ENCODE measurements around the gene MYOG. TPM values are rescaled to one million over a fixed set of nuclear protein-coding genes. Genes with fewer than 3 reads are reported as not detected.

The MYOG gene
- total RNA-seq, 4 donors from 2014 or later: 21.4 to 146 (median 73.1) TPM

DNA sequence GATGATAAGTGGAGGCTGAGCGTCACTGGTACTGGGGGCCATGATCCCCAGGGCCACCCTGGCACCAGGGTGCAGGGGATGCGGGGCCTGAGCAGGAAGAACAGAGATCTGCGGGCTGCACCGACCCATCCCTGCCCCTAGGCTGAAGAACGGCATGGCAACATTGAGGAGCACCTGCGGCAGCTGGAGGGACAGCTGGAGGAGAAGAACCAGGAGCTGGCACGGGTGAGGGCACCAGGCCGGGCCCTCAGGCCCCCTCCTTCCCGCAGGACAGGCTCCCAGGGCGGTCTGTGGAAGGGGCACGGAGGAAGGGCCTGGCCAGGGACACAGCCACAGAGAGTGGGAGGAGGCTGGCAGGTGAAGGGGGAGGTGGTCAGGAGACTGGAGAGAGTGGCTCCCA lies 37.7 kb downstream of the MYOG start:
- no peak overlapping the region for H3K27ac ChIP-seq
- in situ Hi-C loops (cut with MboI; ENCODE audit: low sequenced_read_pairs in 4 of 4): no loop called here
- H3K27me3 ChIP-seq: no peaks in the 10 kb centered on the region
- TF ChIP-seq, protein P1, sequence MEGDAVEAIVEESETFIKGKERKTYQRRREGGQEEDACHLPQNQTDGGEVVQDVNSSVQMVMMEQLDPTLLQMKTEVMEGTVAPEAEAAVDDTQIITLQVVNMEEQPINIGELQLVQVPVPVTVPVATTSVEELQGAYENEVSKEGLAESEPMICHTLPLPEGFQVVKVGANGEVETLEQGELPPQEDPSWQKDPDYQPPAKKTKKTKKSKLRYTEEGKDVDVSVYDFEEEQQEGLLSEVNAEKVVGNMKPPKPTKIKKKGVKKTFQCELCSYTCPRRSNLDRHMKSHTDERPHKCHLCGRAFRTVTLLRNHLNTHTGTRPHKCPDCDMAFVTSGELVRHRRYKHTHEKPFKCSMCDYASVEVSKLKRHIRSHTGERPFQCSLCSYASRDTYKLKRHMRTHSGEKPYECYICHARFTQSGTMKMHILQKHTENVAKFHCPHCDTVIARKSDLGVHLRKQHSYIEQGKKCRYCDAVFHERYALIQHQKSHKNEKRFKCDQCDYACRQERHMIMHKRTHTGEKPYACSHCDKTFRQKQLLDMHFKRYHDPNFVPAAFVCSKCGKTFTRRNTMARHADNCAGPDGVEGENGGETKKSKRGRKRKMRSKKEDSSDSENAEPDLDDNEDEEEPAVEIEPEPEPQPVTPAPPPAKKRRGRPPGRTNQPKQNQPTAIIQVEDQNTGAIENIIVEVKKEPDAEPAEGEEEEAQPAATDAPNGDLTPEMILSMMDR (IDR thresholded peaks at IDR 0.05 in 4 of 5, conservative IDR thresholded peaks at IDR 0.05 in 1 of 5): no peak
- no peak for TF ChIP-seq POLR2A (IDR thresholded peaks at IDR 0.05)
- H3K9me3 ChIP-seq: no peaks in the 10 kb centered on the region
- no peak for DNase-seq
- no peak overlapping the region for H3K4me3 ChIP-seq
- intact Hi-C loops (cut with DNase I; ENCODE audit: low total_unique reads): no loop called here
- peaks cover 0 to 36% of the 10 kb centered on the region in 2 donors for H3K36me3 ChIP-seq
- peaks cover 0 to 9% of the 10 kb centered on the region in 2 donors for H3K4me1 ChIP-seq
- ATAC-seq: no peak

DNA sequence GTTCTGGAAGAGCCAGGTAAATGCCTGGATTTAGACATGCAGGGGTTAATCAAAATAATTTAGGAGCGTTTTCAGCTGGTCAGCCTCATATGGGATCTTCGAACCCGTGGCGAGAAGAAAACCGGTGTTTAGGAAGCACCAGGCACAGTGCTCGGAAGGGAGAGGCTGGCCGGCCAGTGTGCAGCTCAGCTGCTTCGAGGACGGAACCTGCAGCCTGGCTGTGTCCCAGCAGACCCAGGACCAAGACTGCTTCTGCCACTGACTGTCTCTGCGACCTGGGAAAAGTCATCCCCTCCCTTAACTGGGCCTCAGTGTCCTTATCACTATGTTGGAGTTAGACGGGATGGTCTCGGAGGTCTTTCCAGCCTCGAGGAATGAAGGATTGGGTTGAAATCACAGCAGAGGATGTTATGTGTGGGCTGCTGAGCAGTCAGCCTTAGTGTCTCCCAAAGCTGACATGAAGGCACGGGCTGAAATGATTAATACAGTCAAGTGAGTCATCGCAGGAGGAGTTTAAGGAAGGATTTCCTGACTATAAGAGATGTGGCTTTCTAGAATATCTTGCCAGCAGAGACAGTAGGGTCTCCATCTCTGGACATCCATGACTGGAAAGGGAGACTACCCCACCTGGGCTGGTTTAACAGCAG lies 38.7 kb downstream of the MYOG start:
- Histone ChIP-seq H3K36me3 (peaks cover 0 to 36% of the 10 kb centered on the region in 2 donors), H3K9me3 (no peaks in the 10 kb centered on the region), H3K4me3 (no peak overlapping the region), H3K27ac (no peak overlapping the region), H3K4me1 (peaks cover 2 to 9% of the 10 kb centered on the region in 2 donors), H3K27me3 (no peaks in the 10 kb centered on the region)
- in situ Hi-C loops (cut with MboI; ENCODE audit: low sequenced_read_pairs in 4 of 4): no loop called here
- no peak for TF ChIP-seq POLR2A (IDR thresholded peaks at IDR 0.05)
- TF ChIP-seq, protein P1 (IDR thresholded peaks at IDR 0.05 in 4 of 5, conservative IDR thresholded peaks at IDR 0.05 in 1 of 5): no peak
- no peak for ATAC-seq
- intact Hi-C loops (cut with DNase I; ENCODE audit: low total_unique reads): no loop called here
- DNase-seq: no peak

DNA sequence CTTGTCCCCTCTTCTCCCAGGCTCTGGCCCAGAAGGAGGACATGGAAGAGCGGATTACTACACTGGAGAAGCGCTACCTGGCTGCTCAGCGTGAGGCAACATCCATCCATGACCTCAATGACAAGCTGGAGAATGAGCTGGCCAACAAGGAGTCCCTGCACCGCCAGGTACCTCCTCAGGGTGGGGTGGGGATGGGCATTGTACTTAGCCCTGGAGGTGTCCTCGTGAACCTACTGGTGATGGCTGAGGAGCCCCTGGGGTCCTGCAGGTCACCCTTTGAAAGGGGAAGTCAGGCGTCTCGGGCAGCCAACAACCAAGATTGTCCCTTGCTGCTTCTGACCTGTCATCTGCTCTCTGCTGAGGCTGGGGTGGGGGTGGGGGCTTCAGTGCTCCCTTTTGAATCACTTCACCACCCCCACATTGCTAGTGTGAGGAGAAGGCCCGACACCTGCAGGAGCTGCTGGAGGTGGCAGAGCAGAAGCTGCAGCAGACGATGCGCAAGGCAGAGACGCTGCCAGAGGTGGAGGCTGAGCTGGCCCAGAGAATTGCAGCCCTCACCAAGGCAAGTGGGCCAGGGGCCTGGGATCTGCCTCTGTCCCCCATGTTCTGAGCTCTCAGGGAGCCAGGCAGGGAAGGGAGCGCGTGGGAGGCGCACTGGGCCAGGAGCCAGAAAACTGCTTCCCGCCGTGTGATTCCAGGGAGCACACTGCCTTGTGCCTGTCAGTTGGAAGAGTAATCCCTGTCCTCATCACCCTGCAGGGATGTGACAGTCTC lies 39.8 kb downstream of the MYOG start:
- peaks cover 0 to 36% of the 10 kb centered on the region in 2 donors for H3K36me3 ChIP-seq
- no peaks in the 10 kb centered on the region for H3K9me3 ChIP-seq
- H3K27ac ChIP-seq: no peak overlapping the region
- in situ Hi-C loops (cut with MboI; ENCODE audit: low sequenced_read_pairs in 4 of 4): no loop called here
- no peak for TF ChIP-seq POLR2A (IDR thresholded peaks at IDR 0.05)
- TF ChIP-seq, protein P1 (IDR thresholded peaks at IDR 0.05 in 4 of 5, conservative IDR thresholded peaks at IDR 0.05 in 1 of 5): no peak
- ATAC-seq (no peak), DNase-seq (no peak)
- H3K4me1 ChIP-seq: peaks cover 0 to 10% of the 10 kb centered on the region in 2 donors
- no peak overlapping the region for H3K4me3 ChIP-seq
- intact Hi-C loops (cut with DNase I; ENCODE audit: low total_unique reads): no loop called here
- no peaks in the 10 kb centered on the region for H3K27me3 ChIP-seq

DNA sequence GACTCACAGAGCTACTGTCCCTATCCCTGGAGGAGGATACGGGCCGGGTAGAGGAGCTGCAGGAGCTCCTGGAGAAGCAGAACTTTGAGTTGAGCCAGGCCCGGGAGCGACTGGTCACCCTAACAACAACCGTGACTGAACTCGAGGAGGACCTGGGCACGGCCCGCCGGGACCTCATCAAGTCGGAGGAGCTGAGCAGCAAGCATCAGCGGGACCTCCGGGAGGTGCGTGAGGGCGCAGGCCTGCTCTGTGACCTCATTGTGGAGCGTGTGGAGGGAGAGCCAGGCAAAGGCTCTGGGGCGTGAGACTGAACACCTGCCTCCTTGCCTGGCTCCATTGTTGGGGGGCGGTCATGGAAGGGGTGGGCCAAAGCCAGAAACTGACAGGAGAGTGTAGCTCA lies 40.5 kb downstream of the MYOG start:
- intact Hi-C loops (cut with DNase I; ENCODE audit: low total_unique reads): no loop called here

More for the DNA sequence above, 40.5 kb downstream of the MYOG start:
- DNase-seq (peak in 1 of 2 donors; percentile 9), ATAC-seq (no peak)
- no peak overlapping the region for H3K4me3 ChIP-seq
- H3K27ac ChIP-seq: no peak overlapping the region
- peaks cover 0 to 10% of the 10 kb centered on the region in 2 donors for H3K4me1 ChIP-seq
- in situ Hi-C loops (cut with MboI; ENCODE audit: low sequenced_read_pairs in 4 of 4): no loop called here
- H3K27me3 ChIP-seq: no peaks in the 10 kb centered on the region
- TF ChIP-seq, protein P1 (IDR thresholded peaks at IDR 0.05 in 4 of 5, conservative IDR thresholded peaks at IDR 0.05 in 1 of 5): no peak
- no peak for TF ChIP-seq POLR2A (IDR thresholded peaks at IDR 0.05)
- no peaks in the 10 kb centered on the region for H3K9me3 ChIP-seq
- H3K36me3 ChIP-seq: peaks cover 0 to 36% of the 10 kb centered on the region in 2 donors
